Occipital lobe (tissue), 2 donors: Measurements from ENCODE around the gene CCDC157. TPM values are rescaled to one million over a fixed set of nuclear protein-coding genes. Genes with fewer than 3 reads are reported as not detected.

Experiments used
- DNase-seq: peaks from one replicate; lab custom pipeline; 2025; lab: John Stamatoyannopoulos, UW
- total RNA-seq: library from RNA; depleted of rRNA; stranded (reverse); fragments of >200 nt; gene quantifications from one replicate; pipeline ENCODE4 v1.2.3, GENCODE V29; 2014

The CCDC157 gene
- total RNA-seq, 1 donor from 2014 or later, result 5.6 TPM

- no peak for DNase-seq
These were observed 2.2 kb upstream of the CCDC157 start for GRCh38 chr22:30354644-30355043.

DNA sequence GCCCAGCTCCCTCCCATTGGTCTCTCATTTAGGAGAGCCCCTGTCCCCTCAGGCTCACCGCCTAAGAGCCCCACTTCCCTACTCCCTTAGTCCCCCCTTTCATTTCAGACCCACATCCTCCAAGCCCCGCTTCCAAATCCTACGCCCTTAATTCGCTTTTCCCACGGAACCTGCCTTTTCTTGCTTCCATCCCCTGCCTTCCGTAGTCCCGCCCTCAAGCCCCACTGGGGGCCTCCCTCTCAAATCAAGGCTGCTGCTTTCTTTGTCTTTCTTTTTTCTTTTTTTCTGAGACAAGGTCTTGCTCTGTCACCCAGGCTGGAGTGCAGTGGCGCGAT is 396 bp downstream of the CCDC157 start:
- no peak for DNase-seq

DNA sequence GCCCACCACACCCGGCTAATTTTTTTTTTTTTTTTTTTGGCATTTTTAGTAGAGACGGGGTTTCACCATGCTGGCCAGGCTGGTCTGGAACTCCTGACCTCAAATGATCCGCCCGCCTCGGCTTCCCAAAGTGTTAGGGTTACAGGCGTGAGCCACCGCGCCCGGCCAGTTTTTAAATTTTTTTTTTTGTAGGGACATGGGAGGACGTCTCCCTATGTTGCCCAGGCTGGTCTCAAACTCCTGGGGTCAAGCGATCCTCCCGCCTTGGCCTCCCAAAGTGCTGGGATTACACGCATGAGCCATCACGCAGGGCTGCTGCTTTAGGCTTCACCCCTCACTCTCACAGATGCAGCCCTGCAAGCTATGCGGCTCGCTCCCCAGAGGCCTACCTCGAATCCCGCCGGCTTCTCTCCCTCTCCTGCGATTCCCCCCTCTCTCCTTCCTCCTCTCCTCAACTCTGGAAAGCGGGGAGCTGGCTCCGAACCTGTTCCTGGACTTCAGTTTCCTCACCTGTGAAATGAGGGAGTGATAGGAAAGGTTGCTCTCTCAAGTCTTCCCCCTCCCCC is 926 bp downstream of the CCDC157 start:
- no peak for DNase-seq

GRCh38 chr22:30358541-30358940 is 1.7 kb downstream of the CCDC157 start:
- no peak for DNase-seq

DNA sequence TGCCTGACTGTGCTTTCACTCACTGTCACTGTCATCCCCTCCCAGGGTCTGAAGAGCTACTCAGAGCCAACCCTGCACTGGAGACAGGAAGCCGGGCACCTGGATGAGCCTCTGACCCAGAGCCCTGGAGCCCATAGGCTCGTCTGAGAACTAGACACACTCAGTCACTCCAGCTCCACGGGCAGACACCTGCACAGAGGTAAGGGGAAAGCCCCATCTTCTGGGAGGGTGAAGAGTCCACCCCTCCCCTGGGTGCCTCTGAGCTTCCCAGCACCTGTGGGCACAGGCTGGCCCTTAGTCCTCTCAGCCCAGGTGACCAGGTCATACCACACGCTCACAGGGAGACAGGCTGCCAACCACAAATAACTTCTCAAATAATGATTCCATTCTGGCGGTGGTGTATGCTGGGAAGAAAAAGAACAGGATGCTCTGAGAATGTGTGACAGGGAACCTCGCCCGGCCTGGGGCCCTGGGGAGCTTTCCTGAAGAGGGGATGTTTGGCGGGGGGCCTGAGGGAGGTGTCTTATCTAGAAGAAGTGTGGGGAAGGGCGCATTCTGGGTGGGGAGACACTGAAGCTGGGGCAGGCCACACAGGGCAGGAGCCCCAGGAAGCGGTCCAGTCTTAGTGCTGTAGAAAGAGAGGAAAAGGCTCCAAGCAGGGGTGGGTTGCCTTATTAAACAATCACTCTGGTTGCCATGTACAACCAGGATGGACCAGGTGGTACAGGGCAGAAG is 5.3 kb downstream of the CCDC157 start:
- no peak for DNase-seq

DNA sequence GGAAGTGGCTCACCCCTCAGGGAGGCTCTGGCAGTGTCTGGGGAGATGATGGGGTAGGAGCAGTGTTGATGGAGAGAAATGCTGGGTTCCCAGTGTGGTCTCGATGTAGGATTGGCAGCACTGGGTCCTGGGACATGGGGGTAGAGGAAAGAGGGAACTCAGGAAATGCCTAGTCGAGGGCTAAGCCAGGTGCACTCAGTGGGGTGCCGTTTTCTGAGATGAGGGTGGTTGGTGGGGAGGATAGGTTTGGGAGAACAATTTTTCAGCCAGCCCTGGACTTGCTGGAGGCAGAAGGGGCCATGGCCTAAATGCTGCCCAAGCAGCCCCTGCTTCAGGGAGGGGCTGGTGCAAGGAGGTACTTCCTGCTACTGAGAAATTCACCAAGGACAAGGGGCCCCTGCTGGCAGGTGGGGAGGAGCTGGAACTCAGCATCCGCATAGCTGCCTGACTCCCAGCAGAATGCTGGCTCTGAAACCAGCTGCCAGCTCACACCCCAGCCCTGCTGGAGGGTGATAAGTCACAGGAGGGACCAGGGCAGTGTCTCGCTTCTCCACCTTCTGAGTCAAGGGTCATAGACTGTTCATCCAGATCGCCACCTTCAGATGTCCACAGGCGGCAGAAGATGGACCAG is 6.0 kb downstream of the CCDC157 start:
- DNase-seq, result no peak

DNA sequence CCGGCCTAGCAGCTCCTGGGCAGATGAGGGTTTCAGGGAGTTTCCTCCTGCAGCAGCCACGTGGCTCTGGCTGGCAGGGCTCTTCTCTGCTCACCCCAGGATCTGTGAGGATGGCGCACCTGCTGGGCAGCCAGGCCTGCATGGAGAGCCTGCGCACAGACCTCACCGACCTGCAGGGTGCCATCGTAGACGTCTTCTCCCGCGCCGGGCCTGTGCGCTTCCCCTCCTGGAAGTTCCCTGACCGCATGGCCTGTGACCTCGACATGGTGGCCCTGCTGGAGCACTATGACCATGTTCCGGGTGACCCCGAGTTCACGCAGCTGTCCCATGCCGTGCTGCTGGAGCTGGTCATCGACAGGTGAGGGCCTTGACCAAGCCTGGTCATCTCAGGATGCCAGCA is 9.1 kb downstream of the CCDC157 start:
- DNase-seq, result no peak

- DNase-seq, result no peak
These were observed 11.6 kb downstream of the CCDC157 start for GRCh38 chr22:30368420-30368819.

DNA sequence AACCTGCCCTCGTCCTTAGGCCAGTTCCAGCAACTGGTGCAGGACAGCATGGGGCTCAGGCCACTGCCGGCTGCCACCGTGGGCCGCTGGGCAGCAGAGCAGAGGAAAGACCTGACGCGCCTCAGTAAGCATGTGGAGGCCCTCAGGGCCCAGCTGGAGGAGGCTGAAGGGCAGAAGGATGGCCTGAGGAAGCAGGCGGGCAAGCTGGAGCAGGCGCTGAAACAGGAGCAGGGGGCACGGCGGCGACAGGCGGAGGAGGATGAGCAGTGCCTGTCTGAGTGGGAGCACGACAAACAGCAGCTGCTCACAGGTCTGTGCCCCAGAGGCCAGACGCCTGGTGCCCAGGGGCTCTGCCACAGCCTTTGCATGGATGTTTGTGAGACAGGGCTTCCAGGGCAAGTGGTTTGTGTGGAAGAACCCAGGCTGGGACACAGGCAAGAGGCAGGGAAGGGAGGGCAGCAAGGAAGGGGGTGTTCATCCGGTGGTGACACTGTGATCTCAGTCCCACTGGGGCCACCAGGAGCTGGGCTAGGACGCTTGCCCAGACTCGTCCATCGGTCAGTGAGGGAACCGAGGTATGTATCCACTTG is 13.9 kb downstream of the CCDC157 start:
- no peak for DNase-seq

GRCh38 chr22:30371321-30371720 is 14.5 kb downstream of the CCDC157 start:
- no peak for DNase-seq

- no peak for DNase-seq
These were observed 15.2 kb downstream of the CCDC157 start for GRCh38 chr22:30371981-30372380.

- no peak for DNase-seq
These were observed 16.1 kb downstream of the CCDC157 start for GRCh38 chr22:30372915-30373314.

DNA sequence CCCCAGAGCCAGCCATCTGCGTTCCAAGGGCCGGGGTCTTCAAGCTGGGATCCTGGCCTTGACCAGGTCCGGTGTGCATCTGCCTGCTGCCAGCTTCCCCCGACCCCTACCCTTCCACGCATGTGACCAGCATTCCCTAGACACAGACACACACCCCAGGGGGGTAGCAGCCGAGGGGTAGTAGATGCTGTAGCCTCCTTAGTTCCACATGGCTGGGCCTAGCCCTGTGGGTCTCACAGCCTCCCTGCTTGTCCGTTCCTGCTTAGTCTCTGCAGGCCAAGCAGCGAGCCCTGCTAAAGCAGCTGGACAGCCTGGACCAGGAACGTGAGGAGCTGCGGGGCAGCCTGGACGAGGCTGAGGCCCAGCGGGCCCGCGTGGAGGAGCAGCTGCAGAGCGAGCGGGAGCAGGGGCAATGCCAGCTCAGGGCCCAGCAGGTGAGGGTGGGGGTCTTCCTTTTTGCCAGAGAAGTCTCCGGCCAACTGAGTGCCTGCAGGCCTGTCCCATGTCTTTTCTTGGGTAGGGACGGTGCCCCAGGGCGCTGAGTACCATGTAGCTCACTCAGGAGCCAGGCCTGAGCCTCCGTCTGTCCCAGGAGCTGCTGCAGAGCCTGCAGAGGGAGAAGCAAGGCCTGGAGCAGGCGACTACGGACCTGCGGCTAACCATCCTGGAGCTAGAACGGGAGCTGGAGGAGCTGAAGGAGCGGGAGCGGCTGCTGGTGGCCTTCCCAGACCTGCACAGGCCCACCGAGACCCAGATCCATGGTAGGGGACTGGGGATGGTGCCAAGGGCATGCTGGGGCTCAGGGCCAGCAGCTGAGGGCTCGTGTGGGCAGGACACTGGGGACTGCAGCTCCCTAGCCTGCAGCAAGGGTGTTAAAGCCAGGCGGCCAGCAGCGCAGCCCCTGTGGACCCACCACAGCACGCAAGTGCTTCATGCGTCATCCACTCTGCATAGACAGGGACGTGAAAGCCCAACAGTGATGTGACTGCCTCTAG is 16.8 kb downstream of the CCDC157 start:
- DNase-seq, result no peak

- no peak for DNase-seq
These were observed 18.6 kb downstream of the CCDC157 start for GRCh38 chr22:30375312-30375849.

DNA sequence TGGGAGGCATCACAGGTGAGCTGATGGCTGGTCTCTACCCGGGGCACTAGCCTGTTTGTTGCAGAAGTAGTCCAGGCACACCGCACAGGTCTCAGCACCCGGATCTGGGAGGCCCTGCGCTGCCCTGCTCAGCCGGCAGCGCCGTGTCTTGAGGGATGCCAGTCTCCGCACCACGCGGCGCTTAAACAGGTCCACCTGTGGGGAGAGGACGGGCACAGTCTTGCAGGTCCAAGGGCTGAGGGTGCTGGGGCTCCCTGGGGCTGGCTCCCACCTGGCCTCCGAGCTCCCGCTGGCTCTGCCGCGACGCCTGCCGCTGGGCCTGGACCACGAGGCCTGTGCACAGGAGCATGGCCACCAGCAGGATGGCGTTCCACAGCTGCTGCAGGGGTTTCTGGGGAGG is 23.2 kb downstream of the CCDC157 start:
- no peak for DNase-seq

DNA sequence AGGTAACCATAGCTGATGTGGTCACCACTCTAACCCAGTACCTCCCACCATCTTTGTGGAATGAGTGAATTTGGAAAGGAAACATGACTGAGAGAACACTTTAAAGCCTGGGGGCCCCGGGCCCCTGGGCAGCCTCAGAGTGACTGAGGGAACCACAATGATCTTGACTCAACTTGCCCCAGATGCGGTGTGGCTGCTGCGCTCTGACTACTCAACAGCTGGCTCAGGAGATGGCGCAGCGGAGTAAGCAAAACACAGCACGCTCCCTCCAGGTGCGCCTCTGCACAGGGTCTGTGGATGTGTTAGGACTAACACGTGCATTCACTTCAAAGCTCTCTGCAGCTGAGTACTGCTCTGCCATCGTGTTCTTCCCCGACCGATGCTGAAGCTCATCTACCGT is 24.5 kb downstream of the CCDC157 start:
- no peak for DNase-seq

GRCh38 chr22:30382340-30382739 is 25.5 kb downstream of the CCDC157 start:
- no peak for DNase-seq

DNA sequence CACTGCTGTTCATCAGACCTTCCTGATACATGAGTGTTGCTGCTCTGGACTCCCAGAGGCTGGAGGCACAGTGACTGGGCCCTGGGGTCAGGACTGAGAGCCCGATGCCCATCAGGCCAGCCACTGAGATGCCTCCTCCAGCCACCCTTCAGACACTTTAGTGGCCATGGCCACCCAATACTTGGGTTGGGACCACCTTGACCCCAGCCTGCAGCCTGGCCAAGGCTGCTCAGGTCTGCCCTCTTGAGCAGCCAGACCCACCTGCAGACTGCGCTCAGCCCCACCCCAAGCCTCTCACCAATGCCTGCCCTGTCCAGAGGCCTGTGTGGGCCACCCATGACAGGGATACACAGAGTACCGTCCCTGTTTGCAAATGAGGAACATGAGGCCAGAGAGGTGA is 26.3 kb downstream of the CCDC157 start:
- DNase-seq, result no peak

DNA sequence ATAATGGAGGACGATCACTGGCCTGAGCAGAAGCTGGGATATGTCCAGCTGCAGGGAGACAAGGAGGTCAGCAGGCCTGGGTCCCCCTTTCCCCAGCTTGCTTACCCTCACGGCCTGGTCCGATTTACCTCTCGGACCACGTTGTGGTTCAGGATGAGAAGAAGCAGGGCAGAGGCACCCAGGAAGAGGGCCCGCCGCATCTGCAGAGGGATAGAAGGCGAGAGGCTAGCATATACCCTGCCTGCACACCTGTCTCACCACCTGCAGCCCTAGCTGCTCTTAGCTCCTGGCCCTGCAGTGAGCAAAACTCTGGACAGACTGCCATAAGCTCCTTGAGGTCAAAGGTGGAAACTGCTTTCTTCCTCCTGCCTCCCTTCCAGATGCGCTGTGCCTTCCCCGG is 29.1 kb downstream of the CCDC157 start:
- no peak for DNase-seq

DNA sequence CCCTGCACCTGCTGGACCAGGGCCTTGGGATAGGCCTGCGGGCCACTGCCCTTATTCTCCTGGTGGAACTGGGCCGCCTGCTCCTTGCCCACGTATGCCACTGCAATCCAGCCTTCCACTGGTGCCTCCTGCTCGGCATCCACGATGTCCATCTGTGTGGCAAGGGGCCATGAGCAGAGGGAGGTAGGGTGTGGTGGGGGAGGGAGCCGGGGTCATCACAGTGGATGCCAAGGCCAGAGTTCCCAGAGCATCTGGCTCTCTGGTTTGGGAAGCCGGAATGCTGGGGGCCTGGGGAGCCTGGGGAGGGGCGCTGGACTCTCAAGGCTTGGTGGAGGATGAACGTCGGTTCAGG is 29.8 kb downstream of the CCDC157 start:
- DNase-seq, result no peak
